SKM-1 (cell line): ENCODE data around the gene ATP5F1A.

Experiments used
- DNase-seq: peaks from one replicate; lab custom pipeline; 2025; ENCODE audit not compliant: unreplicated experiment; lab: John Stamatoyannopoulos, UW

ATP5F1A gene

DNA sequence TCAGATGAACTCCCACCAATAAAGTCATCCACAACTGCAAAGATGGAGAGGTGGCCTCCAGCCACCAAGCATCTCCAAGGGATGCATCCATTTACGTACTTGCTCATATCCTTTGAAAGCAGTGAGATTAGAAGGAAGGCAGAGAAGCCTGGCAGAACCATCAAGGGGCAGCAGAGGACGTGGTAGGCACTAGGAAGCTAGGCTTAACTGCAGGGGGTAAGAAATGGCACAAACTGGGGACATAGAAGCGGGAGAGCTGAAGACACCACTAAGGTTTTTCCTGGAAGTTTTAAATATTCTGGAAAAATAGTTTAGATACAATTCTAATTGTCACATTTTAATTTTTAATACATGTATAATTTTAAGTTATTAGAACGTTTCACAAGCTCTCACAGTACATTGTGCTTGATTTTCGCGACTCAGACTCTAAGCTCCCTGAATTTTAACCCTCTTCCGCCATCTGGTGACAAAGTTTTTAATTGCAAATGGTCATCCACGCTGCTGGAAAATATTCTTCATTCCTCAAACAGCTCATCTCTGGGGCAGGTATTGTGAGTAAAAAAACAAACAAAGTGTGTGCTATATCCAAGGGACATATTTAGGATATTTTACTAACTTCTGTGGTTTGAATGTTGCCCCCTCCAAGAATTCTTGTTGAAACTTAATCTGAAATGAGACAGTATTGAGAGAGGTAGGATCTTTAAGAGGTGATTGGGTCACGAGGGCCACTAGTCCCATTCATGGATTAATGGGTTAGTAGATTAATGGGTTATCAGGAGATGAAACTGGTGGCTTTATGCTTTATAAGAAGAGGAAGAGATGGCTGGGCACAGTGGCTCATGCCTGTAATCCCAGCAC lies 24.4 kb downstream of the ATP5F1A start:
- peak; percentile 54 for DNase-seq

DNA sequence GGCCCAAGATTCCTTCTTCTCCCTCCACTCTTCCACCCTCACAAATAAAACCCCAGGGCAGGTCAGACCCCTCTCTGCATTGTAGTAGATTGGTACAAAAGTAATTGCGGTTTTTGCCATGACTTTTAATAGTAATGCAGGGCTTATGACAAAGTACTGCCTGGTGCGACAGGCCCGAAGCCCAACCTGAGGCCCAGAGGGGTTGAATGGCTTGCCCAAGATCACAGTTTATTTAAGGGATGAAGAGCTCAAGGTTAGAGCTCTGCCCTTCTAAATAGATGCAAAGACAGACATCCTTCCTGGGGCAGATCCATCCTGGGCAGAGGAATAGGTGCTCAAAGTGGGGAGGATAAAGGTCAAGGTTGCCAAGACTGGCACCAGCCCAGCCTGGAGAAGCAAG lies 25.1 kb downstream of the ATP5F1A start:
- DNase-seq = no peak

DNA sequence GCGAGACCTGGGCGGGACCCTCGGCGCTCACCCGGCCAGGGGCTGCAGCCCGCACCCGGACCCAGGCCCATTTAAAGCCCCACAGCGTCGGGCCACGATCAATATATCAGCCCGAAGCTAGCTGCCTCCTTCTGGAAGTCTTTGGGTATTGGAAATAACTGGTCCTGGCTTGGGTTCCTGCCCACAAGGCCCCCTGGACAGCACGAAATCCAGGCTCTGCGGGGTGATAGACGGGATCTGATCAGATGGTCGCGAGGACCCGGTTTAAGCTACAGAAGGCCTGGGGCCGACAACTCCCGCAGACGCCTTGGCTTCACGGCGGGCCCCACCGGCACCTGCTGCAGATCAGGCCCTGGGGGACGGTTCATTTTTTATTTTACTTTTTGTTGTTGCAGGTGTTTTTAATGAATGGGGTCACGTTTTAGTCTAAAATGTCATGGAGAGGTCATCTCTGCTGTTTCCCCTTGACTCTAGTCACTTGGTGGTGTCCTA lies 25.7 kb downstream of the ATP5F1A start:
- DNase-seq = no peak

DNA sequence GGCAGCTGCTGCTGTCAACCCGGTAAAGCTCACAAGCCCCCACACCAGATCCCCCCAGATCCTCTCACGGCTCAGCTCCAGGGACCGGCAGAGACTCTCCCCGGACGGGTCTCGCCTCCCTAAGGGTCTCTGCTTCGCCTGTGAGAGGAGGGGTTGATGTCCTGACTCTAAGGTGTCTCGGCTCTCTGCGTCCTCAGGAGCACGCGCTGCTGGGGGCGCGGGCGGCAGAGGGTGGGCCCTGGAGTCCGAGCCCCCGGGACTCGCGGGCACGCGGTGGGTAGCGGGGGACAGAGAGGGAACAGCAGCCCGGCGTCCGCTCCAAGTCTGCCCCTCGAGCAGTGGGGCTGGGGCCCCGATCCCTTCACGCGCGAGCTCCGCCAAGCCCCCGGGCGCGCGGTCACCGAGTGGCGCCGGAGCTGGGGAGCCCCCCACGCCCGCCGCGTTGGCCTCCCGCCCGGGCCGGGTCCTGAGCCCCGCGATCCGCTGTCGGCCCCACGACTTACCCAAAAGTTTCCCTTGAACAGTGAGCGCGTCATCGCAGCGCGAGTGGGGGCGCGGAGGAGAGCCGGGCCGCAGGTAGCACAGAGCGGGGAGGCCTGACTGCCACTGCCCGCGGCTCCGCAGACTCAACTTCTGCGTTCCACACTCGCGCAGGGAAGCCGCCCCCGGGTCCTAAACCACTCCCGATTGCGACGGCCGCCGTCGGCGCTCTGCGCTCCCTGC lies 26.3 kb downstream of the ATP5F1A start, which contains the start of gene PSTPIP2:
PSTPIP2 (minus strand) TSS at position 608 of the 723 bp plus-strand sequence; CDS start at position 536, 72 bp downstream.
- peak; percentile 32 for DNase-seq

DNA sequence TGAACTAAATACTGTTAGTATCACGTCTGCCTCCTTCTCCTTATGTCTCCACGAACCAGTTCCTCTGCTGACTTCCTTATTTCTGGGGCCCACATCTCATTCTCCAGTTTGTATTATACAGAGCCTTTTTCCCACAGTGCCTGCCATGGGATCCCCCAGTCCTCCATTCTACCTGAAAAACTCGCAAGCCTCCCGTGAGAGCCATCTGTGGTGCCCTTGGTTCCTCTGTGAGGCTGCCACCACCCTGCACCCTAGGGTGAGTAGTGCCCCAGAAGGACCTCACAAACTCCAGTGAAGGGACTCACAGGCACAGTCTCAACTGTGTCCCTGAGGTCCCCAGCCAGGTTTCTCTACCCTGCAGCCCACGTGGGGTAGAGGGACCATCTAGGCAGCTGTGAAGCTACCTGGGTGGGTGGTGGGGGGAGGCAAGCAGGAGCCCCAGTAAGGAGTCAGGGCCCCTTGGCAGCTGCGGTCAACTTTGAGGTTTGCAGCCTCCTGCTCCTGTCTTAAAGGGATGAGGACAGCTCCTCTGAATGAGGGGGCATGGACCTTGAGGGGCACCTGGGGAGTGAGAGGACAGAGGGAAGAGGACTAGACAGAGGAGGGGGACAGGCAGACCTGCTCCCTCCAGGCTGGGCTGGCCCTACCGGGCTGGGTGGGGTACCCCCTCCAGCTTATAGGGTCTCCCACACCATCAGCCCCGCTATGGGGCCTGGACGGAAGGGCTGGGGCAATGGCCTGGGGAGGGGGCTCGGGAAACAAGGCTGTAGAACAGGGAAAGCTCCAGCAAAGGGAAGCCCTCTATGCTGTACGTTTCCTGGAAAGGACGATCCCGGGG lies 27.1 kb downstream of the ATP5F1A start:
- peak; percentile 90 for DNase-seq

DNA sequence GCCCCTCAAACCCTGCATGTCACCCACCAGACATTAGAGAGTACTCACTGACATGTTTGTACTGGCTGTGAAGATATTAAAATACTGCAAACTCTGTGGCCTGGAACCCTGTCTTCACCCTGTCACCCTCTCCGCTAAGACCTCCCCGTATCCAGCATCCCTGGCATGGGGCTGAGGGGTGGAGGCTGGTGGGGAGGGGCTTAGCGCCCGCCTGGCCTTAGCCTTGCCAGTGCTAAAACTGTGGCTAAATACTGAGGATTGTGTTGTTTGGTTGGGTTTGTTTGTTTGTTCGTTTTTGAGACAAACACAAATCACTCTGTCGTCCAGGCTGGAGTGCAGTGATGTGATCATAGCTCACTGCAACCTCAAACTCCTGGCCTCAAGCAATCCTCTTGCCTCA lies 27.9 kb downstream of the ATP5F1A start:
- no peak for DNase-seq

DNA sequence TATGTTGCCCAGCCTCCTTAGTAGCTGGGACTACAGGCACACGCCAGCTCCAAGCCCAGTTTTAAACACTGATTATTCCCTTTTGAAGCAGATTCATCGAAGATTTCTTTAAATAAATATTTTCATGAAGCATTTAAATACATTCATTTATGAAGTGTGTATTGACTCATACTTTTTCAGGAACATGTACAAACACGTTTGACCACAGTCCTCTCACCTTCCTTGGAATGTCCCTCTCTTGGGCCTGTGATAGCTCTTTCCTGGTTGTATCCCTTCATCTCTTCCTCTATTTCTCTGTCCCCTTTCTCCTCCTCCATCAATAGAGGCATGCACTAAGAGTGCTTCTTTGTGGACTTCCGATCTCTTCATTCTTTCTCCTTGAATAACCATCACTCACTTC lies 28.6 kb downstream of the ATP5F1A start:
- no peak for DNase-seq

DNA sequence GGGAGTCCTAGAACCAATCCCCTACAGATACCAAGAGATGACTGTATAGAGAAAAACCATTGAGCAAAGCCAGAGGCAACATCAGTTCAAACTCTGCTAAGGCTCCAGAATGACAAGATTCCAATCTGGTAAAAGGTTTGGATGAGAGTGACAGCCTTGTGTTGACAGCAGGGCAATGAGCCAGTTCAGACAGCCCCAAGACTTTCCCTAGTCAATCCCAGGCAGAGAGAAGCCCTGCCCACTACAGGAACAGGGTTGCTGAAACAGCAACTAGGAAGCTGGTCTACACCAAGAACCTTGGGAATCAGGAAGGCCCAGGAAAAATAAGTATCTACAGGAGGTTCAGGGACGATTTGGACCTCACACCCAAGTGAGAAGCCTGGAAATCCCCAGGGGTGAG lies 29.3 kb downstream of the ATP5F1A start:
- DNase-seq = no peak

DNA sequence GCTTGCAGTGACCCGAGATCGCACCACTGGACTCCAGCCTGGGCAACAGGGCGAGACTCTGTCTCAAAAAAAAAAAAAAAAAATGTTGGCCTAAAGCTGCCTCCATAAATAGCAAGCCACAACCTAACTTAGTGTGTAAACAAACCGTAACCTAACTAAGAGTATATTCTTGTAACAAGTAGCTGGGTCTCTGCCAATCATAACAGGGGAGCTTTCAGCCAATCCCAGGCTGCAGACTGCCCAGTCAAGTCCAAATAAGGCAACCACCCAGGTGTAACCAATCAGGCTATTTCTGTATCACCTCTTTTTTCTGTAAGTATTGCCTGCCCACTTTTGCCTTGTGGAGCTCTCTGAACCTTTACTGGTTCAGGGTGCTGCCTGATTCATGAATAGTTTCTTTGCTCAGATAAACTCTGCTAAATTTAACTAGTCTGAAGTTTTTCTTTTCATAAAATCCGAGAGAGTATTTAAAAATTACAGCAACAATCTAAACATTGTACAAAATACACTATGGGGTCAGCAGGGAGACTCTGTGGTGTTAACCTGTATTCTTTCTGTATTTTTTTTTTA lies 30.6 kb downstream of the ATP5F1A start:
- DNase-seq = no peak

DNA sequence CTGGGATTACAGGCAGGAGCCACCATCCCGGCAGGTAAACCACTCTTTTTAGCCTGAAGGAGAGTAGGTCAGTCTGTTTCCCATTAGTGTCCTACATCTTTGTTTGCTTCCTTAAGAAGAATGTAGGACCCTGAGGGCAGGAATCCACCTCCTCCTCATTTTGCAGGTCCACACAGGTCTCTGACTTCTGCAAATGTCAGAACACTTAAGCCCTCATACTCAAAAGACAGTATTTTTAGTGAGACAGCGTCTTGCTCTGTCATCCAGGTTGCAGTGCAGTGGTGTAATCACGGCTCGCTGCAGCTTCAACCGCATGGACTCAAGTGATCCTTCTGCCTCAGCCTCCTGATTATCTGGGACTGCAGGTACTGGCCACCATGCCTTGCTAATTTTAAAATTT lies 35.3 kb downstream of the ATP5F1A start:
- DNase-seq = no peak

DNA sequence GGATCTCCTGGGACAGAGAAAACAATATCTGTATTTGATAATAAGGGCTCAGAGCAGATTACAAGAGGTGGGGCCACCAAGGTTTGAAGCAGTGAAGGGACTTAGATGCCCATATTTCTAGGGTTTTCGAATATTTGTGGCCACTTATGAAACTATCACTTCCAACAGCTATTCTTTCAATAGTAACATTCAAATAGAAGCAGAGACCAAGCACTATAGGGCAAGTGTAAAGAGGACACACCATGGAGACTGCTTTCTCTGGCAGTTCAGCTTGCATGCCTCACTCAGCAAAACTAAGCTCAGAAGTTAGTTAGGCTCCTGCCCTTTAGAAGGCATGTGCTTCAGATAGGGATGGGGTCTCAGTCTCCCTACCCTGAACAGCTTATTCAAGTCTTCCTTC lies 36.3 kb downstream of the ATP5F1A start:
- no peak for DNase-seq

DNA sequence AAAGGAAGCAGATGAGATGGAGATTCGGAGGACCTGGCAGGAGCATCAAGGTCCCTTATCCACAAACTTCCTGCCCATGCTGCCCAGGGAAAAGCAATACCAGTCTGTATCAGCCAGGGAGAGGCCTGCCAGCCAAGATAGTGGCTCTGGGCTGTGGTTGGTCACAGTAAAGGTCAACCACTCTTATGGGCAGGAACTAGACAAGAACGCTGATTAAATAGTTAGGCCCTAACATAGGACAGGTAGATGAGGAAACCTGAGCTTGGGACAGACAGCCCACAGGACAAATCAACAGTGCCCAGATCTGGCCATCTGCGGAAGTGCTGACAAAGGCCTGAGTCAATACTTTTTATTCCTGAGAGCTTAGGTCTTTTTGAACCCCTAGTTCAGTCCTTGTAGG lies 36.7 kb downstream of the ATP5F1A start:
- no peak for DNase-seq

DNA sequence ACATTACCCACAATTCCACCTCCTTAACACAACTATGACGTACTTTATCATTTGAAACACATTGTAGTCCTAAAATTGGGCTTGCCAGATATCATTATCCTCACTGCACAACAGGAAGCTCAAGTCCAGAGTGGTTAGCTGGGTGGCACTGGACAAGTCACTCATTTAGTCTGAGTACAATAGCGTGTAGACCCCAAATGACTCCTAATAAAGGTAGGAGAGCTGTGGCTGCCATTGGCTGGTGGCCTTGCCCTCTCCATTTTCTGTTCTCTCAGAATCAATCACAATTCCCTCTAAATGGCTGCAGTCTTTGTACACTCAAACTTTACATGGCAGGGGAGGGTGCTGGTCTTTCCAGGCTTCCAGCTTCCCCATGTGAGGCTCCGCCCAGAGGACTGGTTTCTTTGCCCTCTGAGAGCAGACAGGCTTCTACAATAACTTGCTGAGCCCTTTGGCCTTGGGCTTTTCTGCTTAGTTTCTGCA lies 37.7 kb downstream of the ATP5F1A start:
- DNase-seq = no peak

DNA sequence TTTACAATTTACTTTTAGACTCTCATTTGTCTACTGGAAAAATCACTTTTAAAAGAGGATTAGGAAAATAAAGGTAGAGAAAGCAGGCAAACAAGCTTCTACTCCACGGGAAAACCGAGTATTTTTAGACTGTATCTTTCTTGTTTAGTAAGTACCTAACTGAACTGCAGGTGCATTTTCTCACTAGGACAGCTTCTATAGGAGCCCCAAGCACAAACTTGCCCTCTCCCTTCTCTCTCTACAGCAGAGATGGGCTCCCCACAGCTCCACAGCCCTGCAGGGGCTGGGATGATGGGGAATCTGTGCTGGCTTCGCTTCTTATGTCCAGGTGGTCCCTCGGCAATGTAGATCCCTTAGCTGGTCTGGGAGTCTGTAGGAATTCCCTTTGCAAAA lies 42.3 kb downstream of the ATP5F1A start:
- DNase-seq = no peak

DNA sequence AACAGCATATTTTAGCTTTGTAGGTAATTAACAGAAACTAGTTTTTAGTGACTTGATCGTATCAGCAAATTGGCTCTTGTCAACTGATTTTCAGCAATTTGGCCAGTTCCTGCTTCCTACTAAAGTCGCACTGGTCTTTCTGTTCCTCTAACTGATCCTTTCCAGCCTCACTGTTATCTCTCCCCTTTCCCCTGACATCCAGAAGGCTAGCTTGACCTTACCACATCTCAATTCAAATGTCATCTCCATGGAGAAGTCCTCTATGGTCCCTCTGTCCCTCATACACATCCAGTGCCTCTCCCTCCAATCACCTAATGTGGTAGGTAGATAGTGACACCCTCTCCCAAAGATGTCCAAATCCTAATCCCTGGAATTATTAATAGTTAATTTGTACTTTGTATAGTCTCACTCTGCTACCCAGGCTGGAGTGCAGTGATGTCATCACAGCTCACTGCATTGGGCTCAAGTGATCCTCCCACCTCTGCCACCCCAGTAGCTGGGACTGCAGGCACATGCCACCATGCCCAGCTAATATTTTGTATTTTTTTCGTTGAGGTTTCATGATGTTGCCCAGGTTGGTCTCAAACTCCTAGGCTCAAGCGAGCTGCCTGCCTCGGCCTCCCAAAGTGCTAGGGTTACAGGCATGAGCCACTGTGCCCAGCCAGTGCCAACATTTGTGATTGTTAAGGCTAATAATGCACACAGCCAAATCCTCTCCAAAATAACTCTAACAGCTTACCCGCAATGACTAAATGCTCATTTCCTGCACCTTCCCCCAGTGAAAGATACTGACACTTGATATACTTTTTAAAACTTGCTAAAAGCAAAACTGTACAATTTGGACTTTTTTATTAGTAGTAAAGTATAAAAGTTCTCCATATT lies 42.9 kb downstream of the ATP5F1A start:
- no peak for DNase-seq

DNA sequence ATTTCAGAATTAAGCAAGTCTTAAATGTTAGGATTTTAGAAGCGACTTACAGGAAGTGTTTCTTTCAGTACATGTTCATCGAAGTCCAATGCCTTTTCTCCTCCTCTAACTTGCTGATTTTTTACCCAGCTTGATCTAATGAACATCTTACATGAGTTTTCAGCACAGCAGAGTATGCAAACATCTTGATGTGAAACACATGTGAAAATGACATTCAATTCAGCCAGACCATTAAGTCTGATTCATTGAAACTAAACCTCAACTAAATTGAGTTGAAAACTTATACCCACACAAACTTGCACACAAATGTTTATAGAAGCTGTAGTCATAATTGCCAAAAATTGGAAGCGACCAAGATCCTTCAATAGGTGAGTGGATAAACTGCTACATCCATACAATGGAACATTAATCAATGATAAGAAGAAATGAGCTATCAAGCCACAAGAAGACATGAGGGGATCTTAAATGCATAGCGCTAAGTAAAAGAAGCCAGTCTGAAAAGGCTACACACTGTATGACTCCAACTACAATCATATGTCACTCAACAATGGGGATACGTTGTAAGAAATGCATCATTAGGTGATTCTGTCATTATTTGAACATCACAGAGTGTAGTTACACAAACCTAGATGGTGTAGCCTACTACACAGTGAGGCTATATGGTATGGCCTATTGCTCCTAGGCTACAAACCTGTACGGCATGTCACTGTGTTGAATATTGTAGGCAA lies 44.6 kb downstream of the ATP5F1A start:
- DNase-seq = no peak

DNA sequence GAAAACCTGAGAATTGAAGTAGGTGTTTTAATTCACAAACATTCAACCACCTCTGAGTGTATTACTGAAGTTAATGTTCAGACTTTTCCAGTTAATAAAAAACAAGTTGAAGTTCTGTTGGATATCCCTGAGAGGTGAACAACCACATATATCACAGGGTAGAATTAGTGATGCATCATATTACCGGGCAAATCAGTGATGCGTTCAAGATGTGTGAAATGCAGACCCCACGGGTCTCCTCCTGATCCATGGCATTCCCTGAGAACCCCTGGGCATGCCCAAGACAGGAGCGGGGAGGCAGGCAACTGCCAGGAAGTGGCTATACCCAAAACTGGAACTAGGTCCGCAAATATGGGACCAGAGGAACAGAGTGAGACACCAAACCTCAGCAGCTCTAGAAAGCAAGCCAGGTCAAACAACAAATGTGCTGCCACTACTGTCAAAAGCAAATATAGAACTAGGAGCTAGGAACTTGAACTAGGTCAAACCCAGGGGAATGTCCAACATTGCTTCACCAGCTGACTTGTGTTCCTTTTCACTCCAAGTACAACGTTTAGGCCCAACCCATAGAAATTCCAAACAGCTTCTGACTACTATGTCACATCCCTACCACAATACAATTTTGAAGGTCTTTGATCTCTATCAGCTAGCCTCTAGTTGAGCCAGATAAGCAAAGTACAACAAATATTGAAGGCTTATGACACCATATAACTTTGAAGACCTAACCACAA lies 46.2 kb downstream of the ATP5F1A start:
- DNase-seq = no peak

DNA sequence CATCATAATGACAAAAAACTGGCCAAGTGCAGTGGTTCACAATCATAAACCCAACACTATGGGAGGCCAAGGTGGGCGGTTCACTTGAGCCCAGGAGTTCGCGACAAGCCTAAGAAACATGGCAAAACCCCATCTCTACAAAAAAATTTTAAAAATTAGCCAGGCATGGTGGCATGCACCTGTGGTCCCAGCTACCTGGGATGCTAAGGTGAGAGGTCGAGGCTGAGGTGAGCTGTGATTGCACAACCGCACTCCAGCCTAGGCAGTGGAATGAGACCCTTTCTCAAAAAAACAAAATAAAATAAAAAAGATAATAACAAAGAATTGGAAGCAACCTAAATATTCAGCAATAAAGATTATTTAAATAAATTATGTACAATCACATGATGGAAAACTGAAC lies 47.8 kb downstream of the ATP5F1A start:
- no peak for DNase-seq
